Measurements from ENCODE around the gene TBC1D16. TPM values are rescaled to one million over a fixed set of nuclear protein-coding genes. Genes with fewer than 3 reads are reported as not detected.

TBC1D16 gene
- total and polyA plus RNA-seq, 7 donors = 1.7 to 11.4 (median 6.5) TPM

- H3K9me3 ChIP-seq = no peaks in the 10 kb centered on the region
- H3K4me3 ChIP-seq = no peak overlapping the region
- 90 to 94% (median 93%) methylated on average over 17 of the region's 17 CpGs for WGBS, 3 donors
- DNase-seq (no peak), ATAC-seq (no peak)
- H3K27ac ChIP-seq = no peak overlapping the region
- peaks cover 0 to 23% (median 6%) of the 10 kb centered on the region in 3 donors for H3K27me3 ChIP-seq (ENCODE audit: insufficient read depth in 3 of 3, low read length in 2 of 3)
- no peaks in the 10 kb centered on the region for H3K4me1 ChIP-seq
- H3K36me3 ChIP-seq (ENCODE audit: insufficient read depth in 1 of 2, low read depth in 1 of 2) = no peaks in the 10 kb centered on the region
- TF ChIP-seq CTCF (IDR thresholded peaks at IDR 0.05) = no peak
- intact Hi-C loops (cut with DNase I) = no loop called here
Observed at GRCh38 chr17:79982986-79983385, 52.7 kb downstream of the TBC1D16 start.

DNA sequence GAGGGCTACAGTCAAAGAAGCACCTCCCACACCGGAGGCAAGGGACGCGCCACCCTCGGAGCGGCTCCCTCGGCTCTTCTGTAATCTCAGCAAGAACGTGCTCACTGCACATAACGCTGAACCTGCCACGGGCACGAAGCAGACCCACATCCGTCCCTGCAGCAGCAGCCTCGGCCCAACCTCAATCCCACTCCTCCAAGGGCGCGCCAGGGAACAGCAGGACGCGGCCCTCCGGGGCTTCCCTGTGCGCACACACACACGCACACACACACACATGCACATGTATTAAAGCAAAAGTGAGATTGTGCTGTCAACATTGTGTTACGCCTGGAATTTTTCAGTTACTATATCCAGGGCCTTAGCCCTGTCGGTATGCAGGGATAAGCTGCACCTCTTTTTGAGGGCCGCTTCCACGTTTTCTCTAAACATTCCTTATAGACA, 54.0 kb downstream of the TBC1D16 start:
- no peaks in the 10 kb centered on the region for H3K4me1 ChIP-seq
- H3K27ac ChIP-seq = no peak overlapping the region
- no peak for TF ChIP-seq CTCF (IDR thresholded peaks at IDR 0.05)
- DNase-seq = no peak
- intact Hi-C loops (cut with DNase I) = no loop called here
- ATAC-seq = no peak
- H3K36me3 ChIP-seq (ENCODE audit: insufficient read depth in 1 of 2, low read depth in 1 of 2) = no peaks in the 10 kb centered on the region
- H3K4me3 ChIP-seq = no peak overlapping the region
- WGBS, 3 donors = 89 to 92% (median 89%) methylated on average over 21 to 23 of the region's 23 CpGs
- H3K9me3 ChIP-seq = no peaks in the 10 kb centered on the region
- peaks cover 0 to 20% (median 5%) of the 10 kb centered on the region in 3 donors for H3K27me3 ChIP-seq (ENCODE audit: insufficient read depth in 3 of 3, low read length in 2 of 3)

DNA sequence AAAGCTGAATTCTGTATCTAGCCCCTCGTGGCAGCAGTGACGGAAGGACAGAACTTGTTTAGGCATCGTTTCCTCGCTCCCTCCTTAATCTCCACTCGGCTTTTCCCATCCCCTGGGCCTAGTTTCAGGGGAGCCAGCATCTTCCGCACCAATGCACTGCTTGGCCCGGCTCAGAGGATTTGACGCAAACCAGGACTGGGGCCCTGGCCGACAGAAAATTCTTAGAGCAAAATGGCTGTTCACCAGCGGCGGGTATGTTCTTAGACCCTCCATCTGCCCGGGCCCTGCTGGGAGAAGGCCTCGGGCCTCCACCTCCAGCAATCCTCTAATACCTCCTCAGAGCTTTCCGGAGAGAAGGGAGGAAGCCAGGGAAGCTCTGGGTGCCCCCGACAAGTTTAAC, 54.6 kb downstream of the TBC1D16 start:
- WGBS, 3 donors = 81 to 87% (median 85%) methylated on average over 15 of the region's 15 CpGs
- DNase-seq (no peak), ATAC-seq (no peak)
- intact Hi-C loops (cut with DNase I) = no loop called here
- Histone ChIP-seq H3K27me3 (ENCODE audit: insufficient read depth in 3 of 3, low read length in 2 of 3) (peaks cover 0 to 15% (median 8%) of the 10 kb centered on the region in 3 donors), H3K4me3 (no peak overlapping the region), H3K36me3 (ENCODE audit: insufficient read depth in 1 of 2, low read depth in 1 of 2) (no peaks in the 10 kb centered on the region), H3K9me3 (no peaks in the 10 kb centered on the region), H3K4me1 (no peaks in the 10 kb centered on the region), H3K27ac (no peak overlapping the region)
- no peak for TF ChIP-seq CTCF (IDR thresholded peaks at IDR 0.05)

DNA sequence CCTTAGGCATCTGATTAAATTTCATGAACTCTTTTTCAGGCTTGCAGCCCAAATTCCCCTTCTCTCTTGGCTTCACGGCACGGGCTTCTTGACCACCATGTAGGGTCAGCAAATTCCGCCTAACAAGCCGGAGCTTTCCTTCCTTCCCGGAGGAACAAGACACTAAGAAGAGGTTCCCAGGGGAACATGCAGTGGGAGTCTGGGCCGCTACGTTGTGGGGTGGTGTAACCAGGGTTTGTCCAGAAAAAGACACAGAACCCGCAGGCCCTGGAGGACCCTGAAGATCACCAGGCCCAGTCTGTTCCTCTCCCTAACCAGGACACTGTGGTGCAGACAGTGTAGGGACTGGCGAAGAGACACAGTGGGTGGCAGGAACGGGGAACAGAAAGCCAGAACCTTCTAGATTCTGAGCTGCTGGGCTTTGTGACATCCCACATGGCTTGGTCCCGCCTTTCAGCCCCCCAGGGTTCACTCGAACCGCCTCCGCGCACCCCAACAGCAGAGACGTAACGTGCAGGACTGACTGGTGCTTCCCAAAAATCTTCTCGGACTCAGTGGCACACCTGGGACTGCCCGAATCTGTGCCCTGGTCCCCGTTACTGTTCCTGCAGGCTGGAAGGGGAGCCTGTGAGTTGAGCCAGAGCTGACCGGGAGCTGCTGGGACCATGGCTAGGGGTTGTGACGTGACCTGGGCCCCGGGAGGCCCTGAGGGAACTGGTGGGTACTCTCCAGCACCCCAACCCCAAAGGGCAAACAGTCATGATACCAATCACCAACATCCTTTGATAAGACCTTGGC, 55.2 kb downstream of the TBC1D16 start:
- H3K27me3 ChIP-seq (ENCODE audit: insufficient read depth in 3 of 3, low read length in 2 of 3) = peaks cover 0 to 16% (median 8%) of the 10 kb centered on the region in 3 donors
- WGBS, 3 donors = 91 to 92% (median 91%) methylated on average over 23 of the region's 23 CpGs
- no peak overlapping the region for H3K27ac ChIP-seq
- H3K4me1 ChIP-seq = no peaks in the 10 kb centered on the region
- no peak for TF ChIP-seq CTCF (IDR thresholded peaks at IDR 0.05)
- ATAC-seq = no peak
- H3K36me3 ChIP-seq (ENCODE audit: insufficient read depth in 1 of 2, low read depth in 1 of 2) = no peaks in the 10 kb centered on the region
- no peak overlapping the region for H3K4me3 ChIP-seq
- intact Hi-C loops (cut with DNase I) = no loop called here
- no peaks in the 10 kb centered on the region for H3K9me3 ChIP-seq
- DNase-seq = no peak
